Activated naive CD4-positive, alpha-beta T cell (primary cell): ENCODE data around the gene RBM17.
"Not testable (repeated sequence)": the region's sequence is repeated elsewhere in the genome, so short reads cannot be mapped to it uniquely, and the experiment has no call there.

Source experiments
- DNase-seq, 4 experiments: peaks; one replicate each; lab custom pipeline; 2025; lab: John Stamatoyannopoulos, UW

RBM17 gene

DNA sequence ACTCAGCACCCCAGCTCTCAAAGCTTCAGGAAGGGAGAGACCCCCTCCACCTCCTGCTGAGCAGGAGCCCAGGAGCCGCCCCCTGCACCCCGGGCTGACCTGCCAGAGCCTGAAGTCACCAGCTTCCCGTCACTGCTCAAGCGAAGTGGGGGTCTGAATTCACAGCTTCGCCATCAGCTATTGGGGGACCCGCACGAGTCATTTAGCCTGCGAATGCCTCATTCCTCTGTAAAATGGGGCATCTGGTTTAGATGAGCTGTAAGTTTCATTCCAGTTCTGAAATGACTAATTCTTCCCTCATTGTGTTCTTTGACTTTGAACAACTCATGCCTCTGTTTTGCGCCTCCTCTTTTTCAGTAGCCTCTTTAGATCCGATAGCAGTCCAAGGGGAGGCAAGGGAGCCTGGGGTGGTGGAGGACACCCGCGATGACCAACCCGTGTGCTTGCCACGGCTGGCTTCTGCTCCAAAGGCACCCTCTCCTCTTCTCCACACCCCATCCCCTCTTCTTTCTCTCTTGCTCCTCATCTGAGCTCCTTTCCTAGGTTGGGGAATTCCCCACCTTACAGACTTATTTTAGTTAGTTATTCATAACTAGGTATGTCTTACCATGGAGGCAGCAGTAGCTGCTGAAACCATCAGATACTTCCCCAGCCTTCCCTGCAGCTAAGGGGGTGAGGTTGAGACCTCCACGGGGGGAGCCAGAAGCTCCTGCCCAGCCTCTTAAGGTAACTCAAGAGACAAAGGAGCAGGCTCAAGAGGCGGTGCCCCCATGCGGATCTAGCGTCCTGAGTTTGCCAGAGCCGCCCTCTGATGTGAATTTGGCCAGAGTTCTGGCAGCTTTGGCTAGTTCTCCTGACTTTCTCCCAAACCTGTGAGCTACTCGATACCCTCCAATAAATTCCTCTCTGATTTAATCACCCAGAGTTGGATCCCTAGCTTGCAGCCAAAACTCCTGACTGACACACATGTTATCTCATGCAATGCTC lies 47.7 kb downstream of the RBM17 start:
- peak in 1 of 4 experiments; percentile 22 for DNase-seq

DNA sequence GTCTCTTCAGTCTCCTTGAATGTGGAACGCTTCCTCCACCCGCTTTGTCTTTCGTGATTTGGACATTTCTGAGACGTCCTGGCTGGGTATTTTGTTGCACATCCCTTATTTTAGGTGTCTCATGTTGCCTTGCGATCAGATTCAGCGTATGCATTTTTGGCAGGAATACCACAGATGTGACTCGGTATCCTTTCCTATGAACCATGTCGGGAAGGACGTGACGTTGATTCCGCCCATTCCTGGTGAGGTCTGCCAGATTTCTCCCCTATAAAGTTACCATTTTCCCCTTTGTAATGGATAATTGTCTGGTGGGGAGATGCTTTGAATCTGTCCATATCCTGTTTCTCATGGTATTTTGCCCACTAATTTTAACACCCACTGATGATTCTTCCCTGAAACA lies 49.6 kb downstream of the RBM17 start:
- no peak for DNase-seq

DNA sequence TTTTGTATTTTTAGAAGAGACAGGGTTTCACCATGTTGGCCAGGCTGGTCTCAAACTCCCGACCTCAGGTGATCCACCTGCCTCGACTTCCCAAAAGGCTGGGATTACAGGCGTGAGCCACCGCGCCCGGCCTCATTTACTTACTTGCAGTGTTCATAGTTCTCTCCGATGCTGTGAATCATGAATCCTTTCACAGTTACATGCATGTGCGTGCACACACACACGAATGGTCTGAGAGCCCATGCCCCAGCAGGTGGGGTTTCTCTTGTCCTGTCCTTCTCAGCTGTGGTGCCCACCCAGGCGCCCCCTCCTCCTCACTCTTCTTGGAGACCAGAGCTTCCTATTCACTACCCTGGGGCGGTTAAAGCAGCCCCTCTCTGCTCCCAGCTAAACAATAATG lies 50.6 kb downstream of the RBM17 start:
- no peak for DNase-seq

DNA sequence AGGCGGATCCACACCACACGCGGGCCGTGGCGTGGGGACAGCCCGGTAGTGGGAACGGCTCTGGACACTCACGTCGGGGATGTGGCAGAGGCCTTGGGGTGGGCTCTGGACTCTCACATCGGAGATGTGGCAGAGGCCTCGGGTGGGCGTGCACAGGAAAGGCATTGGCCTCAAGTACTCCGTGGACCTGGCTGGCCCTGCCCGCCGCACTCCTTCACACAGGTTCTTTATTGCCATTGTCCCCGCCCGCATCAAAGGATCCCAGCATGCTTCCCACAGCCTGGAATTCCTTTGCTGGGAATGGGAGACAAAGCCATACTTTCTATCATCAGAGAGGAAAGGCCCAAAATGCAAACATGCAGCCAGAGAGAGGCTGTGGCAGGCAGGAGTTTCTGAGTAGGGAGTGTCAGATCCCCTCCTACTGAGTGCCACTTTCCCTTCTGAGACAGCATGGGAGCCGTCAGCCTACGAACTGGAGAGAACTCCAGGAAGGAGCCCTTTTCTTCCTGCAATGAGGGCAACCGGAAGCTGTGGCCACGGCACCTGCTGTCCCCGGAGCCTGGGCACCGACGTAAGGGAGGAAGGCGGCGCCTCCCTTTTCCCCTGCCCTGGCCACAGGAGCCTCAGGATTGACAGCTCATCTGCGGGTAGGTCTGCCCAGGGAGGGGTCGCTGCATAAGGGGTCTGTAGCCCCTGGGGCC lies 51.5 kb downstream of the RBM17 start:
- no peak for DNase-seq

DNA sequence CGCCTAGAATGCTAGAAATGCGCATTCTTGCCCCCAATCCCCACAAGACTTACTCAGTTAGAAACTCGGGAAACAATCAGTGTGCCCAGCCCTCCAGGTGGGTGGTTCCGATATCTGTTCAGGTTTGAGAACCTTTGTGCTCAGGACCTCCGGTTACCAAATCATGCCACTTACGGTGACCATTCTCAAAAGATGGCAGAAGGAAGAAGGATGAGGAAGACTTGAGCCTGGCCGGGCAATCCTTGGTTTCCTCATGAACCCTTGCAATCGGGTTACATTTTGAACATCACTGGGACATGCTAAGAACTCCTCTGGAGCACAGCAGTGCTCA lies 52.1 kb downstream of the RBM17 start:
- no peak for DNase-seq

DNA sequence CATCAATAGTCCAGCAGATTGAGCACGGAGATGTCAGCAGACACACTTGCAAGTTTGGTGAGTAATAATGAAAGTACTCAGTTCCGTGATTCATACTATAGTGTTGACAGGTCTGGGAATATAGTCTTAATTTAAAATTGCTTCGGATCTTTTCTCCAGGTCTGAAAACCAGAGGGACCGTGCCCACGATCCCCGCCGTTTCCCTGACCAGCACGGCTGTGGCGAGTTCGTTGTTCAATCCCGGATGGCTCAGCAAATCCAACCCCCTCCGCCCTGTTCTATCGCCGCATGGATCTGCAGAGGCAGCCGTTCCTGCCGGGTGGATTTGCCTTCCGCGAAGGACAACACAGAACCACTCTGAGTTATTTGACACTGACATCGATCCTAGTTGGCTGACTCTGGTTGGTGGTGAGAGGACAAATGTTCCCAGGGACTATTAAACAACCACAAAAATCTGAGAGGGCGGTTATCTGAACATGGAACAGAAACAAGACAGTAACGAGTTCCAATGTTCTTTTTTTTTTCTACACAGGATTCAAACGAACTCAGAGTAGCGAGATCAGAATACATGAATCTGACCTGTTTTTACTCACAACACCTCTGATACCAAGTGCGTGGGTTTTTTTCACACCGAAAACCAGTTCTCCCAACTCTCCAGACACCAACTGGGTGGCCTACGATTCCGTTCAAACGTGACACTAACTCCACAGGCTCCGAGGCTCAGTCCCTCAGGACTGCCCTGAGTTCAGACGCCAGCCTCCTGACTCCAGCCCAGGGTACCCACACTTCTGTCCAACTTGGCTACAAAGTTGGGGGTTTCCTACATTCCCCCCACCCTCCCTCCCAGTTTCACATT lies 52.7 kb downstream of the RBM17 start:
- no peak for DNase-seq

DNA sequence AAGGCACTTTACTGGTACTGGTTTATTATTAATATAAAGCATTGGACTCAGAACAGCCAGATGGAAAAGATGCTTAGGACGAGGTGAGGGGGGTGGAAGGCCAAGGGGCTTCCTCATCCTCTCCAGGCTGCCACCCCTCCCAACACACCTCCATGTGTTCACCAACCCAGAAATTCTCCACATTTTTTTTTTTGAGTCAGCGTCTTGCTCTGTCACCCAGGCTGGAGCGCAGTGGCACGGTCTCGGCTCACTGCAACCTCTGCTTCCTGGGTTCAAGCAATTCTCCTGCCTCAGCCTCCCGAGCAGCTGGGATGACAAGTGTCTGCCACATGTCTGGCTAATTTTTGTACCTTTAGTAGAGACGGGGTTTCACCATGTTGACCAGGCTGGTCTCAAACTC lies 53.4 kb downstream of the RBM17 start:
- DNase-seq, result not testable (repeated sequence)

DNA sequence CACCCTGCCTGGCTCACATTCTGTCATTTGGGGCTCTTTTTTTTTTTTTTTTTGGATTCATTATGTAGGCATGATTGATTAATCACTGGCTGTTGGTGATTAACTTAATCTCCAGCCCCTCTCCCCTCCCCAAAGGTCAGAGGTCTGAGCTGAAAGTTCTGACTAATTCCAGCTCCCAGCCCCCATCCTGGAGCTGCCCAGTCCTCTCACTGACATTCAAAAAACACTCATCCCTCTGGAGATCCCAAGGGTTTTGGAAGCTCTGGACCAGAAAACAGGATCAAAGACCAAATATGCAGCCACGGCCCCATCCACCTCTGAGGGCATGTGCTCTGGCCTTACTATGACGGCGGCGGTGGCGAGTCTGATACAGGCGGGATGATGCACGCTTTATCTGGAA lies 53.8 kb downstream of the RBM17 start:
- no peak for DNase-seq

DNA sequence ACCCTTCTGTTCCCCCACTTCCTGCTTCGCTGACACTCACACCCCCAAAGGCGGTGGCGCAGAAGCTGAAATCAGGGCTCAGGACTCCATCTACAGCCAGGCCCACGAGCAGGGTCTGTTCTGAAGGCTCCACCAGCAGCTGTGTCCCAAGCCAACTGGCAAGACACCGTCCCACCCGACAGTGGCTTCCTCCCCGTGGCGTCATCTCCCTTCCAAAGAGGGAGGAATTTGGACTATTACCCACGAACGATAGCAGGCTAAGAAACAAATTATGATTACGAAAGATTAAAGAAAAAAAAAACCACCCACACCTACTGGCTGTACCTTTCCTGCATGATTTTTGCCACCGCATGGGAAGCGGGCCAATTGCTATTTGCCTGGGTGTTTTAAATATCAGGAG lies 54.3 kb downstream of the RBM17 start:
- no peak for DNase-seq

DNA sequence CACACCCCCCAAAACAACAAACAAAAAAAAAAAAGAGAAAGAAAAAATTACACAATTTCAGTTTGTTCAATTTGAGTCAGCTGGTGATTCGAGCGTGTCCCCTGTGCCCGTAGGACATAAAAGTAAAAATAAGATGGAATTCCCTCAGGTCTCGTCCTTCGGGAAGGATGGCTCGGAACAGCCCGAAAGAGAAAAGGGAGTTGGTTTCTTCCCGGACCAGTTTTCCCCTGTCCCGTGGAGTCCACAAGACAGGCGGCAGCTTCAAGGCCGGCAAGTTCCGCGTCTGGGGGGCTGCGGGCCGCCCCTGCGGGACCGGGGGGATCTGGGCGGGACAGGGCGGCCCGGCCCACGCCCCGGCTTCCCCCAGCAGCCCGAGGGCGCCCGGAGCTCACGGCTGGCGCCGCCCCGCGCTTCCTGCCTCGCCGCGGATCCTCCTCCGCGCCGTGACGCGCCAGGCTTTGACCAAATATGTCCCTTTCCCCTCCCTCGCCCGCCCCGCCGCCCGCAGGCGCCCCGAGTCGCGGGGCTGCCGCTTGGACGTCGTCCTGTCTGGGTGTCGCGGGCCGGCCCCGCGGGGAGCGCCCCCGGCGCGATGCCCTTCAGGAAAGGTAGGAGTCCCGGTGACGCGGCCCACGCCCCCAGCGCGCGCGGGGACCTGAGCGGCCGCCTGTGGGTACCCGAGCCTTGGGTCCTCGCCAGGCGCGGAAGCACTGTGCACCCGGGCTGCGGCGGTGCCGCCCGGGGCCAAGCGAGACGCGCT lies 55.8 kb downstream of the RBM17 start:
- DNase-seq, result peak; percentile 62 to 85 (median 70)

DNA sequence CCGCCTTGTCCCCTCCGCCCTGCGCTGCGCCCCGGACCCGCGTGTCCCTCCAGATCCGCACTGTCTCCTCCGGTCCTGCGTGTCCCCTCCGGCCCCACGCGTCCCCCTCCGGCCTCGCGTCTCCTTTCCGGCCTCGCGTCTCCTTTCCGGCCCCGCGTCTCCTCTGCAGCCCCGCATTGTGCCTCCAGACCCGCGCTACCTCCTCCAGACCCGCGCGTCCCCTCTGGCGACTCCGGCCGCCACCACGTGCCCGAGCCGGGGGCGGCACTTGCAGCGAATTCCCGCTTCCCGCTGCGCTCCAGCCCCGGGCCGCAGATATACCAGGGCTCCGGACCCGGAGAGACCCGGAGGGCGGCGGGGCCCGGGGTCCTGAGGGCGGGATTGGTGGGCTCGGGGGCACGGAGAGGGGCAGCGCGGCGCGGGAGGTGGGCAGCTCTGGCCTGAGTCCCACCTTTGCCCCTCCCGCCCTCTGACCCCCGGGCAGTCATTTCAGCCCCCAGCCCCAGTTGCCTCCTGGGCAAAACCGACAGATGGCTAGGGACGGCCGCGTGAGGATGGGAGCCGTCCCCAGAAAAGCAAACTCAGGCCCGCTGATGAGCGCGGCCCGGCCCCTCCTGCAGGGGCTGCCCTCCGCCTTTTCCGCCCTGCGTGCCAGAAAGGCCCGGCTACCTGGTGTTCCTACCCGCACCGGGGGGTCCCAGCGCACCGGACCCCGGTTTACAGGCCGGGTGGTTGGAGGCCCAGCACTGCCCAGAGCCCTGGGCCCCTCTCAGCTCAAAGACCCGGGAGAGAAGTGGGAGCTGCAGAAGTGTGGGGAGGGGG lies 56.5 kb downstream of the RBM17 start:
- DNase-seq, result no peak

DNA sequence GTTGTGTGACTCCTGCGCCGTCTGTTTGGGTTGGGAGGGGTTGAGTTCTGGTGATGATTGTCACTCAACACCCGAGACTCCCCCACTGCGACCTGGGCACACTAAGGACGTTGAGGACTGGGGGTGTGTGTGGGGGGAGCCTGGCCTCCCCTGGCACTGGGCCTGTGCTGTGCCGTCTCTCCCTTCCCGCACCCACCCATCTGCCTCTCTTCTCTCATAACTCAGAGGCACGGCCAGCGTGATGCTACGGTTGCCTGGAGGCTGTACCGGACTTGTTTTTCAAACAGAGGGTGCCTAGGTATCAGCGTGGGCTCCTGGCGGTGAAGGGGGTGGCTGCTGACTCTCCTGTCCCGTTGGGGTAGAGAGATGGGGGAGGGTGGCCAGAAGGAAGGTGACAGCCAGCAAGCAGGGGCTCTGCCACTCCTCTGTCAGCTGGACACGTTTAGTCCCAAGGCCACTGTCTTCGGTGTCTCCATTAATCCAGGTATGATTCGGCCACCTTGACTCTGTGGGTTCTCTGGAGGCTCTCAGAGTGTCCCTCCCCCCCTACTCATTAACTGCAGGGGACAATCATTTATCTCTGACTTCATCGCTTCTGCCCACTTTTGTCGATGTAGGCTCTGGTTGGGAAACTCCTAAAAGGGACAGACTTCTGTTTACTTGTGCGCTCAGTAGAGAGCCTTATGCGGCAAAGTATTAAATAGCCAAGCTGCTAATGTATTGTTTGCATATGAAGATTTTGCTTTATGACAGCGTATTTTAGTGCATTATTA lies 57.4 kb downstream of the RBM17 start:
- no peak for DNase-seq

DNA sequence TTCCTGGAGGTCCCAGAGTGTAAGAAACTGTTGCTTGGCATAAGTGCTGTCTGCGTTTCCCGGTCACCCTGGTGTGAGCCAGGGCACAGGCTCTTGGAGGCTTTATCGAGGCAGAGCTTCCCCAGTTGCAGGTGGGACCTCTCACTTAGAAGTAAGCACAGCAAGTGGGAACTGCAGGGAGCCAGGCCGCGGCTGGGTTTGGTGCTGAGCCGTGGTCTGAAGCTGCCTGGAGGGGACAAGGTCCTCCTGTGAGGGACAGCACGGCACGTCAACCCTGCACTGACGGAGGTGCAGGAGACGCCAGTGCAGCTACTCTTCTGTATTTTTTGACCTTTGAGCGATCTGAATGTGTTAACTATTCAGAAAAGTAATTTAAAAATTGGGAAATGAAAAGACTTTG lies 58.1 kb downstream of the RBM17 start:
- DNase-seq, result no peak

DNA sequence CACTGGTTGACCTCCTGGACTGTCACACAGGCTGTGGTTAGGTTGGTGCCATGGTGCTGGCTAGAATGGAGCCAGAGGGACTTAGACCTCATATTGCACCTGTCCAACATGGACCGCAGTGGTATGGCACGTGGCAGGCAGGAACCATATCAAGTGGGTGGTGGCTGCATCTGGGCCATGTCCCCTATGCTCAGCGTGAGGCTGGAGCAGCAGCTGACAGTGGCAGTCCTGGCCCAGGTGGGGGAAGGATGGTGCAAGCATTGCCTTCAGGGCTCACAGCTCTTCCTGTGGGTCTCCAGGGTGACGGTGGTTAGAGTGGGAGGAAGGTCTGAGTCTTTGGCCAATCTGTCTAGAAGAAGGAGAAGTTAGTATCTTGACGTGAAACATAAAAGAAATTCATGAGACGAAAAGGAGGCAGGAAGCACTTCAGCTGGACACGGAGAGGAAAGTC lies 59.4 kb downstream of the RBM17 start:
- DNase-seq, result no peak

DNA sequence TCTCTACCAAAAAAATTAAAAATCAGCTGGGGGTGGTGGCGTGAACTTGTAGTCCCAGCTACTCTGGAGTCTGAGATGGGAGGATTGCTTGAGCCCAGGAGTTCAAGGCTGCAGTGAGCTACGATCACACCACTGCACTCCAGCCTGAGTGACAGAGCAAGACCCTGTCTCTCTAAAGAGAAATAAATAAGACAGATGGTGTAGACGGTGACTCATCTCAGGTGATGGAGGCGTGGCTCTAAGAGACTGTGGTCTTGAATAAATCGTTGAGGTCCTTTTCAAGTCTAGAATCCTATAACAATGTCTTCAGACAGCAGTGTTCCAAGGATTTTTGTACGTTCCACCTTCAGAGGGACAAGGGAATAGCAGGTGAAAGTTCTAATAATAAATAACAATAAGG lies 60.1 kb downstream of the RBM17 start:
- peak in 1 of 4 experiments; percentile 8 for DNase-seq

DNA sequence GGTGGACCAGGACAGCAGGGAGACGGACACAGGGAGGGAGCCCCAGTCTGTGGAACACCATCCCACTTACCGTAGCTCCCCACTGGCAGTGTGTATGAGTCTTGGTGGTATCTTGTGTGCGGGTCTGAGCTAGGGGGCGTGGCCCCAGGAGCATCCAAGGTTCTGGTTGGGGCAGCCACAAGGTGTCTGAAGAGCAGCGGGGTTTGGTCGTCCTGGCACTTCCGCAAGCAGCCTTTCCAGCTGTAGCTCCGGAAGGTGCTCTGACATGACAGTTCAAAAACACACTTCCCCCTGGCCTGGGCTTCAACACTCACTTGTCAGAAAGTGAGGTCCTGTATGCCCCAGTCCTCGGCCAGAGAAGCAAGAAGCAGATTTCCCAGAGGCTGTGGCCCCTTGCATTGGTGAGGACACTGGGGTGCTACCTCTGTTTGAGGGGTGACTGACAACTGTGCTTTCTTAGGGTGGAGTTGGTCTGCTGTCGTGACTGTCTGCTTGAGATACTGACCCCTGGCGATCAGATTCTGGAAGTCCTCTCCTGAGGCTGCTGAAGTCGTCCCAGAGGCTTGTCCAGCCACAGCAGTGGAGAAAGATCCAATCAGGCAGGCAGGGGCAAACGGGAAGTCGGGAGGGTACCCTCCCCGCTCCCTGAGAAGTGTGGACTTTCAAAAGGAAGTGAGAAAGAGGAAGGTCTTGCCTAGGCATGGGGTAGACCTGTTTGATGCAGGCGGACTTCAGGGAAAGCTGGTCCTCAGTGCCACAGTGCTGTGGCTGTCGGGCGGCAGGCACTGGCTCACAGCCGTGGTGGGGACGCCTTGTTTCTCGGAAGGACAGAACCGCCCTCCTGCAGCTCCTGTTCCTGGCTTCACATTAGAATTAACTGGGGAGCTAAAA lies 62.5 kb downstream of the RBM17 start:
- DNase-seq, result peak in 2 of 4 experiments; percentile 12 to 32

DNA sequence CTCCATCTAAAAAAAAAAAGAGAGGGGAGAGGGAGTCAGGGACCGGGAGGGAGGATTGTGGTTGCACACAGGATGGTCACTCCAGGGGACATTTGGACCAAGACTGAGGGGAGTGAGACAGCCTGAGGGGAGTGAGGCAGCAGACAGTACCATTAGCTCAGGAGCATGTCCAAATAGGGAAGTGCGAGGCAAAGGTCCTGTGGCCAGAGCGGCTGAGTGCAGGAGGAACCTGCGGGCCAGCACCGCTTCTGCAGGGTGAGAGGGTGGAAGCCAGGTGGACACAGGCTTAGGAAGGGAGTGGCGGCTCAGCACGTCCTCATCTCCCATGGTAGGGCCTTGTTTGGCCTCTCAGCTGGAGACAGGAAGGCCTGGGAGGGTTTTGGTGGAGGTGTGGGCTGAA lies 65.0 kb downstream of the RBM17 start:
- DNase-seq, result no peak

DNA sequence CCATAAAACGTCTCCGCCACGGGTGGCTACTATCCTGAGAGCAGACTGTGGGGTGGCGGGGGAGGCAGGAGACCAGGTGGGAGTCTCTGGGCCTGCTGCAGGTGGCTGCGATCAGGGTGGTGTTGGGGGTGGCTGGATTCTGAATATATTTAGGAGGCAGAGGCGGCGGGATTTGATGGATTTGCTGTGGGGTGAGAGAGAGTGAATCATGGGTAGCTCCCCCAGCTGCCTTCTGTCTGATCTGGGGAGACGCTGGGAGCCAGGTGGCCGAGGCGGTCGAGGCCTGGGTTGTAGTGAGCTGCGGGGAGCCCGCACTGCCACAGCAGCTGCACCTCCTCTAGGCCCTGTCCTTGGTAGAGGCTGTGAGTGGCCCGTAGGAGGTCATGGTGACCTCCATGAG lies 65.7 kb downstream of the RBM17 start:
- no peak for DNase-seq

DNA sequence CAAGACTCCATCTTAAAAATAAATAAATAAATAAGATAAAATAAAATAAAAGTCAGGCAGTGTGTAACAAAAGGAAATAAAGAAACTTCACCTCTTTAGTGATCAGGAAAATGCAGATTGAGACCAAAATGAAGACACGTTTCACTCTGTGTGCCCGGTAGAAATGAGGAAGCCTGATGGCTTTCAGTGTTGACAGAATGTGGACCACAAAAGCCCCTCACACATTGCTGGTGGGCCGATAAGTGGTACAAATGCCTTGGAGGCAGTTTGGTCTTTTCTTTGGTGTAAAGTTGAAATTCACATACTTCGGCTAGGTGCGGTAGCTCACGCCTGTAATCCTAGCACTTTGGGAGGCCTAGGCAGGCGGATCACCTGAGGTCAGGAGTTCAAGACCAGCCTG lies 69.4 kb downstream of the RBM17 start:
- no peak for DNase-seq
